Adipocyte (in vitro differentiated cells): ENCODE measurements around the gene ZC3H11A.
"Not testable (repeated sequence)": the region's sequence is repeated elsewhere in the genome, so short reads cannot be mapped to it uniquely, and the experiment has no call there.

Experiments used
- DNase-seq: peaks from one replicate; pipeline ENCODE4 v3.0.0-alpha.2; 2015; ENCODE audit warnings: low read depth
- H3K27me3 ChIP-seq: replicated peaks from 2 replicates; pipeline ENCODE4 v1.7.0; 2013; ENCODE audit warnings: mild to moderate bottlenecking, low read length, moderate library complexity; ENCODE audit not compliant: control insufficient read depth, insufficient read depth
- H3K36me3 ChIP-seq: 2 replicates; pipeline ENCODE4 v1.7.0; 2013; ENCODE audit warnings: low read length, mild to moderate bottlenecking, moderate library complexity; ENCODE audit not compliant: control insufficient read depth, insufficient read depth, severe bottlenecking
- H3K4me1 ChIP-seq: 2 replicates; pipeline ENCODE4 v1.7.0; 2013; ENCODE audit warnings: mild to moderate bottlenecking, low read length, moderate library complexity; ENCODE audit not compliant: control insufficient read depth, insufficient read depth
- H3K4me3 ChIP-seq: 2 replicates; pipeline ENCODE4 v1.7.0; 2013; ENCODE audit warnings: mild to moderate bottlenecking, low read length, moderate library complexity
- H3K9ac ChIP-seq: 2 replicates; pipeline ENCODE4 v1.7.0; 2013; ENCODE audit warnings: mild to moderate bottlenecking, low read length, moderate library complexity
- H3K9me3 ChIP-seq: 2 replicates; pipeline ENCODE4 v1.7.0; 2013; ENCODE audit warnings: mild to moderate bottlenecking, low read length, moderate library complexity; ENCODE audit not compliant: control insufficient read depth

ZC3H11A gene

DNA sequence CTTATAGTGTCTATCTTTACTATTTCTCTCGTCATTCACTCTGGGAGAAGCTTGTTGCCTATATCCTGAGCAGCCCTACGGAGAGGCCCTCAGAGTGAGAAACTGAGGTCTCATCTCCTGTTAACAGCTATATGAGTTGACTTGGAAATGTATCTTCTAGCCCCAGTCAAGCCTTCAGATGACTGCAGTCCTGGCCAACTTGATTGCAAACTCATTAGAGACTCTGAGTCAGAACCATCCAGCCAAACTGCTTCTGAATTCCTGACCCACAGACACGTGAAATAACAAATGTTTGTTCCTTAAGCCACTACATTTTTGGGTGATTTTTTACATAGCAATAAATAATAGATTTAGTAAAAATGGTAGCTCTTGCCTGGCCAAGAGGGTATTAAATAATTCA, 3.9 kb upstream of the ZC3H11A start:
- Histone ChIP-seq H3K4me1 (peaks cover 8% of the 10 kb centered on the region), H3K4me3 (no peak overlapping the region), H3K36me3 (no peaks in the 10 kb centered on the region), H3K27me3 (no peaks in the 10 kb centered on the region), H3K9ac (no peak overlapping the region), H3K9me3 (peaks cover 4% of the 10 kb centered on the region)
- no peak for DNase-seq

- H3K4me3 ChIP-seq: no peak overlapping the region
- H3K9ac ChIP-seq: no peak overlapping the region
- peaks cover 4% of the 10 kb centered on the region for H3K9me3 ChIP-seq
- no peaks in the 10 kb centered on the region for H3K36me3 ChIP-seq
- H3K27me3 ChIP-seq: no peaks in the 10 kb centered on the region
- peaks cover 15% of the 10 kb centered on the region for H3K4me1 ChIP-seq
- no peak for DNase-seq
Measured at GRCh38 chr1:203792486-203792885, 2.9 kb upstream of the ZC3H11A start.

- peaks cover 26% of the 10 kb centered on the region for H3K4me1 ChIP-seq
- peaks cover 10% of the 10 kb centered on the region for H3K36me3 ChIP-seq
- H3K9ac ChIP-seq, H3K27me3 ChIP-seq, H3K9me3 ChIP-seq, DNase-seq, H3K4me3 ChIP-seq: not testable (repeated sequence)
Measured at GRCh38 chr1:203793561-203793960, 1.9 kb upstream of the ZC3H11A start.

GRCh38 chr1:203794764-203795440, 521 bp upstream of the ZC3H11A start:
- peak overlapping the region; percentile 98 for H3K9ac ChIP-seq
- H3K36me3 ChIP-seq: peaks cover 12% of the 10 kb centered on the region
- H3K27me3 ChIP-seq: no peaks in the 10 kb centered on the region
- H3K4me1 ChIP-seq: peaks cover 39% of the 10 kb centered on the region
- peaks cover 4% of the 10 kb centered on the region for H3K9me3 ChIP-seq
- H3K4me3 ChIP-seq: peak overlapping the region; percentile 85
- DNase-seq: no peak

- peak overlapping the region; percentile 98 for H3K9ac ChIP-seq
- H3K4me3 ChIP-seq: peak overlapping the region; percentile 85
- H3K4me1 ChIP-seq: peaks cover 49% of the 10 kb centered on the region
- peaks cover 12% of the 10 kb centered on the region for H3K36me3 ChIP-seq
- peaks cover 4% of the 10 kb centered on the region for H3K9me3 ChIP-seq
- peak; percentile 64 for DNase-seq
- no peaks in the 10 kb centered on the region for H3K27me3 ChIP-seq
Measured at GRCh38 chr1:203796236-203796605, 798 bp downstream of the ZC3H11A start.

DNA sequence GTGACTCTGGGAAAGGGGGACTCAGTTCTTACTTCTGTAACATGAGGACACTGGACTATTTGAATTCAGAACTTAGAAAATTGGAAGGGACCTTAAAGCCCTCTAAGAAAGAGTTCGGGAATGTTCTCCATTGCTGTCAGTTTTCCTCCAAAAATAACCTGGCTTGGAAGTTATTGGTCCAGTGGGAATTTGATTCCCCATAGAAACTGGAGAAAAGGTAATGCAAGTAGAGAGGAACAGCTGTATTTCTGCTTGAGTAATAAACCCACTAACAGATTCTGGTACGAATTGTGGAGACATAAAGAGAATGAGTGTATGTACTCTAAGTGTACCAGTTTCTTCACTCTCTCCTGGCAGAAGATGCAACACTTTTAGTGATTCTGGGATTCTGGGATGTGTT, 1.8 kb downstream of the ZC3H11A start:
- DNase-seq: no peak
- Histone ChIP-seq H3K27me3 (no peaks in the 10 kb centered on the region), H3K36me3 (peaks cover 12% of the 10 kb centered on the region), H3K4me3 (peak overlapping the region; percentile 85), H3K9me3 (no peaks in the 10 kb centered on the region), H3K9ac (peak overlapping the region; percentile 98), H3K4me1 (peaks cover 57% of the 10 kb centered on the region)

- Histone ChIP-seq H3K4me3 (peak overlapping the region; percentile 85), H3K9ac (no peak overlapping the region), H3K4me1 (peaks cover 57% of the 10 kb centered on the region), H3K27me3 (no peaks in the 10 kb centered on the region), H3K9me3 (no peaks in the 10 kb centered on the region), H3K36me3 (peaks cover 15% of the 10 kb centered on the region)
- DNase-seq: no peak
Measured at GRCh38 chr1:203797948-203798655, 2.7 kb downstream of the ZC3H11A start.

DNA sequence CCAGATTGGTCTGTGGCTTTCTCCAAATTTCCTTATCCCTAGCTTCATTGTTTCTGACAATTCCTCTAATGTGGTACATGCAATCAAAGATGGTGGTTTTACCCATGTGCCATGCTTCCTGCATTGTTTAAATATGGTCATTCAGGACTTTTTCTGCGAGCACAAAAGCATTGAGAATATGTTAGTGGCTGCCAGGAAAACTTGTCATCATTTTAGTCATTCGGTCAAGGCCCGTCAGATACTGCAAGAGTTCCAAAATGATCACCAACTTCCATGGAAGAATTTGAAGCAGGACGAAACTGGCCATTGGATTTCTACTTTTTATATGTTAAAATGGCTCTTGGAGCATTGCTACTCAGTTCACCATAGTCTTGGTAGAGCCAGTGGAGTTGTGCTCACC, 3.7 kb downstream of the ZC3H11A start:
- H3K4me1 ChIP-seq: peaks cover 57% of the 10 kb centered on the region
- no peak for DNase-seq
- H3K36me3 ChIP-seq: peaks cover 22% of the 10 kb centered on the region
- H3K4me3 ChIP-seq: no peak overlapping the region
- no peak overlapping the region for H3K9ac ChIP-seq
- H3K27me3 ChIP-seq: no peaks in the 10 kb centered on the region
- no peaks in the 10 kb centered on the region for H3K9me3 ChIP-seq

- Histone ChIP-seq H3K36me3 (peaks cover 29% of the 10 kb centered on the region), H3K4me3 (no peak overlapping the region), H3K9me3 (no peaks in the 10 kb centered on the region), H3K4me1 (peaks cover 55% of the 10 kb centered on the region), H3K27me3 (no peaks in the 10 kb centered on the region), H3K9ac (no peak overlapping the region)
- no peak for DNase-seq
Measured at GRCh38 chr1:203799971-203800370, 4.5 kb downstream of the ZC3H11A start.

DNA sequence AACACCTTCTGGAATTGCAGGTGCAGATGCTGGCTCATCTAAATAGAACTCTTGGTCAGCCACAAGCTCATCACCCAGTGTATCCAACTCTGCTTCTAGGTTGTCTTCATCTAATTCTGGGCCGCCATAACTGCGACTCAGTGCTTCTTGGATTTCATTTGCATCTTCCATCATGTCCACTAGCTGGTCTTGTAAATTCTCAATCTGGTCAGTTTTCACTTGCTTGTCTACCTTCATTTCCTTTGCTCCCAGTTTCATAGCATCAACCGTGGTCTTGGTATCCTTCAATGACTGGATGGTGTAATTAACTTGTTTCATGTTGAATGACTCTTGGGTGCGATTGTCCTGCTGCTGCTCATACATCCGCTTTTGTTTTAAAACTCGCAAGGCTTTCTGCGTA, 10.3 kb downstream of the ZC3H11A start:
- no peak for DNase-seq
- Histone ChIP-seq H3K27me3 (no peaks in the 10 kb centered on the region), H3K9ac (no peak overlapping the region), H3K36me3 (peaks cover 40% of the 10 kb centered on the region), H3K9me3 (no peaks in the 10 kb centered on the region), H3K4me1 (peaks cover 26% of the 10 kb centered on the region), H3K4me3 (no peak overlapping the region)

DNA sequence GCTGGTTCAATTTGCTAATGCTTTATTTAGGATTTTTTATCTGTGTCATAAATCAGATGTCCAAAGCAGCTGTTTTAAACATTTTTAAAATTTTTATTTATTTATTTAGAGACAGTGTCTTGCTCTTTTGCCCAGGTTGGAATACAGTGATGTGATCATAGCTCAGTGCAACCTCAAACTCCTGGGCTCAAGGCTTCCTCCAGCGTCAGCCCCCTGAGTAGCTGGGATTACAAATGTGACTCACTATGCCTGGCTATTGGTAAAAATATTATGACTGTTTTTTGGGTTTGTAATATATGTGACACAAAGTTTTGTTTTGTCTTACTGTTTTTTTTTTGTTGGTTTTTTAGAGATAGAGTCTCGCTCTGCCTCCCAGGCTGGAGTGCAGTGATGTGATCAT, 11.8 kb downstream of the ZC3H11A start:
- Histone ChIP-seq H3K27me3 (no peaks in the 10 kb centered on the region), H3K36me3 (peaks cover 43% of the 10 kb centered on the region), H3K9ac (no peak overlapping the region), H3K9me3 (no peaks in the 10 kb centered on the region), H3K4me3 (no peak overlapping the region), H3K4me1 (peaks cover 17% of the 10 kb centered on the region)
- peak; percentile 63 for DNase-seq
